BE2C (cell line): ENCODE results near the gene LACTBL1.

ENCODE experiments used
- DNase-seq: peaks from one replicate; pipeline ENCODE4 v3.0.0-alpha.2; 2020
- H3K27me3 ChIP-seq: fragments of 250-450 bp; sonication (Bioruptor Pico); 2 replicates; pipeline ENCODE4 v1.5.1; 2020; ENCODE audit warnings: mild to moderate bottlenecking
- H3K36me3 ChIP-seq: fragments of 250-450 bp; sonication (Bioruptor Pico); 2 replicates; pipeline ENCODE4 v1.5.1; 2020; ENCODE audit warnings: mild to moderate bottlenecking
- H3K4me1 ChIP-seq: fragments of 250-450 bp; sonication (Bioruptor Pico); 2 replicates; pipeline ENCODE4 v1.5.1; 2020
- H3K4me3 ChIP-seq: 2 replicates; pipeline ENCODE4 v1.5.1; 2011; ENCODE audit warnings: low read depth, low read length
- H3K9me3 ChIP-seq: fragments of 250-450 bp; sonication (Bioruptor Pico); 2 replicates; pipeline ENCODE4 v1.5.1; 2020
- TF ChIP-seq, protein P1 (sequence below): IDR thresholded peaks from 2 replicates; pipeline ENCODE4 v1.5.1; 2012; ENCODE audit warnings: mild to moderate bottlenecking, low read depth, low read length

The LACTBL1 gene

DNA sequence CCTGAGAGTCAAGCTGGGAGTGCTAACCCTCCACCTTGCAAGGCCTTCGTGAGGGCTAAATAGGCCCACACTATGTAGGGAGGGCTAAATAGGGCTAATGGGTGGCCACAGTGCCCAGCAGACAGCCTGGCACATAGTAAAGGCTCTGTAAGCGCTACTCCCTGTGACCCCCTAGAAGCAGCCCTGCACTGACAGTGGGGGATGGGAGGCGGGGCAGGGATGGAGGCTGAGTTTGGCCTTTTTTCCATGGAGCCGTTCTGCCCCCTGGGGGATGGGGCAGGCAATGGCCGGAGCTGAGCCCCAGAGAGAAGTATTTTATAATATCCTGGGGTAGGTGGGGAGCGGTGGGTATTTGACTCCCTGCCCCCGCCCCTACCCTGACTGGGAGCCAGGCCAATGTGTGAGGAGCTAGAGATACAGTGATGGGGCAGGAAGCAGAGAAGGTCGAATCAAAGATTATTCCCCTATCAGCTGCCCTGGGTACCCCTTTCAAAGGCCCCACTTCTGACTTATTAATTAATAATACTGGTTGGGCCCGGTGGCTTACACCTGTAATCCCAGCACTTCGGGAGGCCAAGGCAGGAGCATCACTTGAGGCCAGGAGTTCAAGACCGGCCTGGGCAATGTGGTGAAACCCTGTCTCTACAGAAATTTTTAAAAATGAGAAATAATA lies 42.3 kb downstream of the LACTBL1 start:
- DNase-seq, result peak; percentile 72
- Histone ChIP-seq H3K4me1 (no peaks in the 10 kb centered on the region), H3K9me3 (no peaks in the 10 kb centered on the region), H3K4me3 (no peak overlapping the region), H3K36me3 (no peaks in the 10 kb centered on the region), H3K27me3 (no peaks in the 10 kb centered on the region)
- TF ChIP-seq, protein P1, sequence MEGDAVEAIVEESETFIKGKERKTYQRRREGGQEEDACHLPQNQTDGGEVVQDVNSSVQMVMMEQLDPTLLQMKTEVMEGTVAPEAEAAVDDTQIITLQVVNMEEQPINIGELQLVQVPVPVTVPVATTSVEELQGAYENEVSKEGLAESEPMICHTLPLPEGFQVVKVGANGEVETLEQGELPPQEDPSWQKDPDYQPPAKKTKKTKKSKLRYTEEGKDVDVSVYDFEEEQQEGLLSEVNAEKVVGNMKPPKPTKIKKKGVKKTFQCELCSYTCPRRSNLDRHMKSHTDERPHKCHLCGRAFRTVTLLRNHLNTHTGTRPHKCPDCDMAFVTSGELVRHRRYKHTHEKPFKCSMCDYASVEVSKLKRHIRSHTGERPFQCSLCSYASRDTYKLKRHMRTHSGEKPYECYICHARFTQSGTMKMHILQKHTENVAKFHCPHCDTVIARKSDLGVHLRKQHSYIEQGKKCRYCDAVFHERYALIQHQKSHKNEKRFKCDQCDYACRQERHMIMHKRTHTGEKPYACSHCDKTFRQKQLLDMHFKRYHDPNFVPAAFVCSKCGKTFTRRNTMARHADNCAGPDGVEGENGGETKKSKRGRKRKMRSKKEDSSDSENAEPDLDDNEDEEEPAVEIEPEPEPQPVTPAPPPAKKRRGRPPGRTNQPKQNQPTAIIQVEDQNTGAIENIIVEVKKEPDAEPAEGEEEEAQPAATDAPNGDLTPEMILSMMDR, result peak; percentile 66

DNA sequence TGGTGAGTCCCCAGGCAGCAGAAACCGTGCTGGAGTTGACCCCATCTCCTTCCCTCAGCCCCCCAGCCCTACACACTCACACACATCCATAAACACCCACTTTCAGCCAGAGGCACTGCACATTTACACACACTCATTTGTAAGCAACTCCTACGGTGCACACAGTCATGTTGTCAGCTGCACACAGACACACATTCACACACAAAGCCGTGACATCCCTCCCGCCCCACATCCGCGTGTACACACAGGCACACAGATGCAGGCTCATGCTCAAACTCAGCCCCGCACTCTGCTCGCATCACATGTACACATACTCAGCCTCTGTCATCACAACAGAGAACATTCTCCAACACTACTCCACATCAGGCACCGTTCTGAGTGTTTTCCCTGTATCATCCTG lies 47.6 kb downstream of the LACTBL1 start:
- no peak overlapping the region for H3K4me3 ChIP-seq
- H3K9me3 ChIP-seq, result no peaks in the 10 kb centered on the region
- no peaks in the 10 kb centered on the region for H3K36me3 ChIP-seq
- H3K27me3 ChIP-seq, result no peaks in the 10 kb centered on the region
- no peaks in the 10 kb centered on the region for H3K4me1 ChIP-seq
- TF ChIP-seq, protein P1, result no peak
- DNase-seq, result no peak

DNA sequence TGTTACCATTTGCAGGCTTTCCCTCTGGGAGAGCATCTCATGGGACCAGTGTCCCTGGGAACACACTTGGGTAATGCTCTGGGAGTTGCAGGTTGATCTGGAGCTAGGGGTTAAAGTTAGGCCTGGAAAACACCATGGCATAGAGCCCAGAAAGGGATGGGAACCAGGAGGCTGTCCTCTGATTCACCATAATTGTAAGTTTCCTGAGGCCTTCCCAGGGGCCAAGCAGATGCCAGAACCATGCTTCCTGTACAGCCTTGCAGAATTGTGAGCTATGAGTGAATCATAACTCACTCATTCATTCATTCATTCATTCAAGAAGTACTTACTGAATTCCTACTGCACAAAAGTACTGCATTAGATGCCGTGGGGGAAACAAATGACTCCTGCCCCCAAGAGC lies 50.0 kb downstream of the LACTBL1 start:
- DNase-seq, result no peak
- Histone ChIP-seq H3K4me1 (no peaks in the 10 kb centered on the region), H3K4me3 (no peak overlapping the region), H3K27me3 (no peaks in the 10 kb centered on the region), H3K36me3 (no peaks in the 10 kb centered on the region), H3K9me3 (no peaks in the 10 kb centered on the region)
- TF ChIP-seq, protein P1, result no peak

DNA sequence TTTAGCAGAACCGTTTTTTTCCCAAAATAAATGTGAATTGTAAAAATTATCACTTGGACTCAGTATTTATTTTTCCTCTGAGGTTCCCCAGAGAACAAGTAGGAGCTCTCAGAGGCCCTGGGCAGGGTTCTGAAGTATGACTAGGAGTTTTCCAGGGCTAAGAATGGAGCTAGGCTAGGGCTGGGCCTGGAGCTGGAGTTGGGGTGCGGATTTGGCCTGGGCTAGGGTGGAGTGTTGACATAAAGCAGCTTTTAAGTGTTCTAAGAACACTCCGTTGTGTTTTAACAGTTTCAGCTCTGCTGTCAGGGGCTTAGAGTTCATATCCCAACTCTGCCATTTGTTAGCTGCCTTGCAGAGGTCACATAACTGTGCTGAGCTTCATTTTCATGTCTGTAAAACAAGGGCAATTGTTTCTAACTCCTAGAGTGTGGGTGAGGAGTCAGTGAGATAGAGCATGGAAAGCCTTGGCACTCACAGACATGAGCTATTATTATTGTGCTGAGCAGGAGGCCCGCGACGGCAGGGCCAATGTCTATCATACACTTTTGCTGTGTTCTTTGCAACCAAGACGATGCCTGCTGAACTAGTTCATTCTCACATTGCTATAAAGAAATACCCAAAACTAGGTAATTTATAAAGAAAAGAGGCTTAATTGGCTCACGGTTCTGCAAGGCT lies 51.1 kb downstream of the LACTBL1 start:
- Histone ChIP-seq H3K36me3 (no peaks in the 10 kb centered on the region), H3K27me3 (no peaks in the 10 kb centered on the region), H3K9me3 (no peaks in the 10 kb centered on the region), H3K4me1 (no peaks in the 10 kb centered on the region), H3K4me3 (no peak overlapping the region)
- TF ChIP-seq, protein P1, result no peak
- no peak for DNase-seq

DNA sequence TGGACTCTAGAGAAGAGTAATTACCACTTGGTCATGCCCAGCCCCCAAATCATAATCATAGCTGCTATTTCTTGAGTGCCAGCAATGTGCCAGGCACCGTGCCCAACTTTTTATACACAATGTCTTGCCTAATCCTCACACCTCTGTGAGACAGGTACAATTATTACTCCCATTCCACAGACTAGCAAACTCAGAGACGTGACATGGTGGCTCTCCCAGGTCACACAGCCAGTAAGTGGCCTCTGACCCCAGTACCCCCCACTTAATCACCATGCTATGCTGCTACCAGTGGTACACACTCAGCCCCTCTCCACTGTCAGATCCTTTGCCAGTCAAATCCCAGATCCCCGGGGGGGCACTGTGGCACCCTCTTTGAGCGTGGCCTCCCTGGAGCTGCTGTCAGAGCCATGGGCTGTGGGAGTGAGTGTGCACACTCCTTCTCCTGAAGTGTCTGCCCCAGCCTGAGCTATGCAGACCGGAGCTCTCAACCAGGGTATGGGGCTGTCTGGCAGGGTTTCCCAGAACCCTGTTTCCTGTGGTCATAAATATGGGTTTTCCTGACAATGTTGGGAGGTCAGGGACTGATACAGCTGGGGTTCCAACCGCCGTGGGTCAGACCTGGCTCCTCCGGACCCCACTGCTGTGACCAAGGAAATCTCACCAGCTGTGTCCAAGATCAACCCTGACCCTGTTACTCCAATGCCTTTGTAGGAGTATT lies 51.8 kb downstream of the LACTBL1 start:
- H3K9me3 ChIP-seq, result no peaks in the 10 kb centered on the region
- no peaks in the 10 kb centered on the region for H3K27me3 ChIP-seq
- H3K4me1 ChIP-seq, result no peaks in the 10 kb centered on the region
- H3K36me3 ChIP-seq, result no peaks in the 10 kb centered on the region
- DNase-seq, result no peak
- TF ChIP-seq, protein P1, result no peak
- H3K4me3 ChIP-seq, result no peak overlapping the region
